Measurements from ENCODE around the gene ZFR.
"Not testable (repeated sequence)": the region's sequence is repeated elsewhere in the genome, so short reads cannot be mapped to it uniquely, and the experiment has no call there.

Gene ZFR

GRCh38 chr5:32403760-32404159 is 40.8 kb downstream of the ZFR start:
- DNase-seq = no peak

- DNase-seq = no peak
These were observed 44.1 kb downstream of the ZFR start for GRCh38 chr5:32400401-32400800.

GRCh38 chr5:32398754-32399153 is 45.8 kb downstream of the ZFR start:
- DNase-seq = not testable (repeated sequence)

- DNase-seq = no peak
These were observed 49.6 kb downstream of the ZFR start for GRCh38 chr5:32394981-32395380.

- no peak for DNase-seq
These were observed 52.5 kb downstream of the ZFR start for GRCh38 chr5:32392039-32392438.

GRCh38 chr5:32390819-32391591 is 53.5 kb downstream of the ZFR start:
- DNase-seq = peak; percentile 39

- DNase-seq = no peak
These were observed 56.0 kb downstream of the ZFR start for GRCh38 chr5:32388432-32389129.

- no peak for DNase-seq
These were observed 56.7 kb downstream of the ZFR start for GRCh38 chr5:32387841-32388240.

GRCh38 chr5:32387211-32387610 is 57.3 kb downstream of the ZFR start:
- DNase-seq = no peak

GRCh38 chr5:32384621-32385020 is 59.9 kb downstream of the ZFR start:
- DNase-seq = no peak

- DNase-seq = no peak
These were observed 61.0 kb downstream of the ZFR start for GRCh38 chr5:32383586-32383985.

GRCh38 chr5:32383065-32383464 is 61.5 kb downstream of the ZFR start:
- DNase-seq = no peak

- DNase-seq = no peak
These were observed 65.1 kb downstream of the ZFR start for GRCh38 chr5:32379421-32379820.

- no peak for DNase-seq
These were observed 65.6 kb downstream of the ZFR start for GRCh38 chr5:32378966-32379365.

GRCh38 chr5:32369542-32370155 is 74.9 kb downstream of the ZFR start:
- DNase-seq = no peak

GRCh38 chr5:32369032-32369431 is 75.5 kb downstream of the ZFR start:
- no peak for DNase-seq

- not testable (repeated sequence) for DNase-seq
These were observed 77.3 kb downstream of the ZFR start for GRCh38 chr5:32367271-32367670.

- DNase-seq = no peak
These were observed 78.9 kb downstream of the ZFR start for GRCh38 chr5:32365623-32366022.

- no peak for DNase-seq
These were observed 81.5 kb downstream of the ZFR start for GRCh38 chr5:32363030-32363429.

GRCh38 chr5:32362527-32362926 is 82.0 kb downstream of the ZFR start:
- DNase-seq = no peak

GRCh38 chr5:32360906-32361305 is 83.6 kb downstream of the ZFR start:
- no peak for DNase-seq

GRCh38 chr5:32358611-32359010 is 85.9 kb downstream of the ZFR start:
- no peak for DNase-seq

- DNase-seq = no peak
These were observed 86.9 kb downstream of the ZFR start for GRCh38 chr5:32357658-32358057.

- no peak for DNase-seq
These were observed 88.9 kb downstream of the ZFR start for GRCh38 chr5:32355686-32356085.
